AG10803 (cell line): ENCODE measurements around the gene ANKUB1.

Source experiments
- DNase-seq: peaks from one replicate; pipeline ENCODE4 v3.0.0; 2010; ENCODE audit warnings: low read depth
- H3K4me3 ChIP-seq: 2 replicates; pipeline ENCODE4 v1.5.1; 2011; ENCODE audit warnings: mild to moderate bottlenecking, low read length, control low read depth
- CTCF ChIP-seq: conservative IDR thresholded peaks from 2 replicates; pipeline ENCODE4 v1.5.1; 2011; ENCODE audit warnings: mild to moderate bottlenecking, low read length, control low read depth, inconsistent platforms

ANKUB1 gene

DNA sequence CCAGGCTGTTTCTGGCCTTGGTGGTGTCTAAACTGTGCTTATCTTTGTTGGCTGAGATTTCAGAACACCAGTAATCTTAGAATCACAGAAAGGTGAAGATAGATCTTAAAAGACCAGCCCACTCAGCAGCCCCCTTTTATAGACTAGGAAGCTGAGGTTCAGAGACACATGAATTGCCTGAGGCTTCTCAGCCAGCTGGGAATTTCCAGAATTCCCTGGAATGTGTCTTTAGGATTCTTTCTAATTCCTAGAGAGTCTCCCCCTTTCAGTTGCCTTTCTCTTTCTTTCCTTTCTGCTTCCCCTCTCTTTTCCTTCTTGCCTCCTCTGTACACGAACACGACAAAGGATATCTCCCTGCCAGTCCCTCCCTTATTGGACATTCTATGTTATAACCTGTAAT is 19.5 kb downstream of the ANKUB1 start:
- no peak for TF ChIP-seq CTCF
- no peak overlapping the region for H3K4me3 ChIP-seq
- no peak for DNase-seq

GRCh38 chr3:149771652-149772271 is 20.6 kb downstream of the ANKUB1 start:
- peak; percentile 33 for DNase-seq
- H3K4me3 ChIP-seq: no peak overlapping the region
- peak; percentile 87 for TF ChIP-seq CTCF

- DNase-seq: no peak
- no peak overlapping the region for H3K4me3 ChIP-seq
- TF ChIP-seq CTCF: no peak
Observed at GRCh38 chr3:149770246-149770645, 22.1 kb downstream of the ANKUB1 start.

GRCh38 chr3:149768704-149769103 is 23.6 kb downstream of the ANKUB1 start:
- no peak for DNase-seq
- no peak for TF ChIP-seq CTCF
- no peak overlapping the region for H3K4me3 ChIP-seq

- no peak for TF ChIP-seq CTCF
- DNase-seq: no peak
- H3K4me3 ChIP-seq: no peak overlapping the region
Observed at GRCh38 chr3:149767720-149768119, 24.6 kb downstream of the ANKUB1 start.

- H3K4me3 ChIP-seq: no peak overlapping the region
- peak; percentile 58 for DNase-seq
- TF ChIP-seq CTCF: peak; percentile 73
Observed at GRCh38 chr3:149765762-149766334, 26.5 kb downstream of the ANKUB1 start.

DNA sequence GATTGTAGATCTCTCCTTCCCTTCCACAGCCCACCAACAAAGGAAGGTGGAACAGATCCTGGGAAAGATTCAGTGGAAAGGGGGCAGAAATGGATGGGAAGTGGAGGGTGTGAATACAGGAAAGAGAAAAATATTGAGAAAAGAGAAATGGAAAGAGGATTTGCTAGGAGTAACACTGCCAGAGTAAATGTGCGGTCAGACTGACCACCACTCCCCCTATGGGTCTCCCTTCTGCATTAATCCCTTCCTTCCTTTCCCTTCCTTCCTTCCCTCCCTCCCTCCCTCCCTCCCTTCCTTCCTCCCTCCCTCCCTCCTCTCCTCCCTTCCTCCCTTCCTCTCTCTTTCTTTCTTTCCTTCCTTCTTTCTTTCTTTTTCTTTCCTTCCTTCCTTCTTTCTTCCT is 28.1 kb downstream of the ANKUB1 start:
- no peak for DNase-seq
- no peak for TF ChIP-seq CTCF
- no peak overlapping the region for H3K4me3 ChIP-seq
